Immature natural killer cell (primary cell): ENCODE results near the gene DYNC1I2. TPM values are rescaled to one million over a fixed set of nuclear protein-coding genes. Genes with fewer than 3 reads are reported as not detected.
"Not testable (repeated sequence)": the region's sequence is repeated elsewhere in the genome, so short reads cannot be mapped to it uniquely, and the experiment has no call there.

ENCODE experiments used
- DNase-seq, 3 donors: peaks; one replicate each; pipeline ENCODE4 v3.0.0; 2022; ENCODE audit warnings: mixed read lengths in 1 of 3
- H3K27ac Mint-ChIP-seq, 6 donors: one replicate each; pipeline ENCODE4 v1.8.0; 2020; ENCODE audit warnings: mixed read lengths in 6 of 6, mild to moderate bottlenecking in 5 of 6, inconsistent platforms in 4 of 6, moderate library complexity in 3 of 6
- H3K27me3 Mint-ChIP-seq, 3 donors: one replicate each; pipeline ENCODE4 v1.8.0; 2020 to 2021; ENCODE audit warnings: low read depth in 3 of 3, mild to moderate bottlenecking in 3 of 3, mixed read lengths in 3 of 3, moderate library complexity in 3 of 3, inconsistent platforms in 1 of 3
- H3K36me3 Mint-ChIP-seq, 3 donors: one replicate each; pipeline ENCODE4 v1.8.0; 2020; ENCODE audit warnings: mixed read lengths in 3 of 3, inconsistent platforms in 2 of 3, mild to moderate bottlenecking in 2 of 3
- H3K4me1 Mint-ChIP-seq, 2 donors: one replicate each; pipeline ENCODE4 v1.8.0; 2020; ENCODE audit warnings: inconsistent platforms in 2 of 2, mild to moderate bottlenecking in 2 of 2, mixed read lengths in 2 of 2, moderate library complexity in 1 of 2
- H3K4me3 Mint-ChIP-seq, 5 donors: one replicate each; pipeline ENCODE4 v1.8.0; 2020; ENCODE audit warnings: mild to moderate bottlenecking in 5 of 5, mixed read lengths in 5 of 5, inconsistent platforms in 3 of 5, moderate library complexity in 3 of 5
- H3K9me3 Mint-ChIP-seq, 6 donors: one replicate each; pipeline ENCODE4 v1.8.0; 2020; ENCODE audit warnings: mild to moderate bottlenecking in 6 of 6, mixed read lengths in 6 of 6, inconsistent platforms in 4 of 6, moderate library complexity in 3 of 6
- polyA plus RNA-seq, 3 donors: library from polyadenylated mRNA; unstranded; fragments of 300-500 nt; fragmentation: Illumina TruSeq; gene quantifications; one replicate each; pipeline ENCODE4 v1.2.3, GENCODE V29; 2021

Gene DYNC1I2
- polyA plus RNA-seq, 3 donors from 2014 or later, result 19.6 to 31.8 (median 20.6) TPM

DNA sequence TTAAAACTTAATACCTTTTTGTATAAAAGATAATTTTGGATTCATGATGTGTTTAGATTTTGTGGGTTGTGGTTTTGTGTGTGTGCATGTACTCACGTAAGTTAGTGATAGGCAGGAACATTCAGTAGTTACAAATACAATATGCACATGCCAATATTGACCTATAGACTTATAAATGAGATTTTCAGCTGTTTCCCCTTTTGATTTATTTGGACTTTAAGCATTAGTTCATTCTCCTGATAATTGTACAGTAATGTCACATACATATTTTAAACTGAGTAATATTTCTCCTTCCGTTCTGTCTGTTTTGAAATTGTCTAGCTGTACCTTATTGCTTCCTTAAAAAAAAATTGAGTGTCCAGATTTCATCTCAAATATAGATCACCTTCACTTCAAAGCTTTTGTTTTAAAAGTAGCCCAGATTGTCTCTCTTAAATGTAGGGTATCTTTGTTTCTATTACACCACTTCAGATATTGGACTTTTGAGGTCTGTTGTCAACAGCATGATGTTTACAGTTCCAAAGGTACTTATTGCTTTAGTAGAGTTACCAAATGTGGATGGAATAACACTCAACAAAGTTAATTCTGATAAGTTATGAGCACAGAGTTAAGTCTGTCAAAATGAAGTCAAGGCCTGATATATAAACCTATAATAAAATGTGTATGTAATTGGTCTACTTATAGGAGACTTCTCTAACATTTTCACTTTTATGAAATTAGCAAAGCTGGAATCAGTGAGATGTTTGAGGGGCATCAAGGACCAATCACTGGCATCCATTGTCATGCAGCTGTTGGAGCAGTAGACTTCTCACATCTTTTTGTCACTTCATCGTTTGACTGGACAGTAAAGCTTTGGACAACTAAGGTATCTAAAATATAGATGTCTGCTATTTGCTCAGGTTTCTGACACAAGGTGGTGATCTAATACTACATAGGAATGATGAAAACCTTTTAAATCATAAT, 42.0 kb downstream of the DYNC1I2 start:
- no peak for DNase-seq
- no peaks in the 10 kb centered on the region for H3K27me3 Mint-ChIP-seq
- H3K36me3 Mint-ChIP-seq, result peaks cover 34 to 57% (median 42%) of the 10 kb centered on the region in 3 donors
- H3K4me3 Mint-ChIP-seq, result no peak overlapping the region
- H3K4me1 Mint-ChIP-seq, result no peaks in the 10 kb centered on the region
- H3K9me3 Mint-ChIP-seq, result no peaks in the 10 kb centered on the region
- no peak overlapping the region for H3K27ac Mint-ChIP-seq

DNA sequence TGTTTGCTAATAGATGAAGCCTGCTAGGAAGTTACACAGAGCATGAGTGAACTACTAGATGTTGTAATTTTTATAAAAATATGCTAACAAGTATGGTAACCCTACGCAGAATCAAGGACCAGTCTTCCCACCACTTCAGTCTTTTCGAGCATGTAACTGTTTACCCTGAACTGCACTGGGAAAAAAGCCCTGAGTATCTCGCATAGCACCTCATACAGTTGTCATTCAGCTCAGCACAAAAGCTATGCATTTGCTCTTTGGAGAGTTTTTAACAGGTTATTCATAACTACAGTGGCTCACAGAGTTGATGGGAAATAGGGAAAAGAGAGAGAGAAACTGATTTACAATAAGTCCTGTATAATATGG, 42.7 kb downstream of the DYNC1I2 start:
- H3K4me1 Mint-ChIP-seq, result no peaks in the 10 kb centered on the region
- H3K27me3 Mint-ChIP-seq, result no peaks in the 10 kb centered on the region
- H3K27ac Mint-ChIP-seq, result no peak overlapping the region
- peaks cover 34 to 63% (median 46%) of the 10 kb centered on the region in 3 donors for H3K36me3 Mint-ChIP-seq
- DNase-seq, result no peak
- no peak overlapping the region for H3K4me3 Mint-ChIP-seq
- no peaks in the 10 kb centered on the region for H3K9me3 Mint-ChIP-seq

DNA sequence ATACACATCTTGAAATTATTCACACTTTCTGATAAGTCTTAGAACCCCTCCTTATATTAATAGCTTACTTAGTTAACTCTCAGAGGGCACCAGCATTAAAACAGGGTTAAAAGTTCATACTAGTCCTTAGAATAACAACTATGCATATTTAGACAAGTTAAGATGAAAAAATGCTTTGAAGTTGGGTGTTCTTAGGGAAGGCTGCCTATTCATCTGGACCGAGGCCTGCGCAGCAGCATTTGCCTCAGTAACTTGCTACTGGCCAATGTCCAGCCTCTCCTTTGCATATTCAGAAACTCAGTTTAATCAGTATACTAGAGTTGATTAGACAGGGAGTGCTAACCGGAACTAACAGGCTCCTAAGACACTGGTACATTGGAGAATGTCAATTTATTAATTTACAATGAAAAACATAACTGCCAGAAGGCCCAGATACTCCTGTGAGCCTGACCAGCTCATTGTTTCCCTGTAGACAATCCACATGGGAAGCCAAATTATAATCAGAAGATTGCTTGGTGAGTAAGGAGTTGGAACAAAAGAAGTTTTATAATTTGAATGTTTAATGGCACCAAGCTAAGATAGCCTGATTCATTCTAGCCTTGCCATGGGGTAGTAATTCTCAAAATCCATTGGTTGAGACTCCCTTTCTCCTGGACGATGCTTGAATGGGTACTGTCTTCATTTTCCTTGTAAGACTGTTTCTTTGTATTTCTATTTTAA, 48.9 kb downstream of the DYNC1I2 start:
- H3K4me3 Mint-ChIP-seq, result no peak overlapping the region
- DNase-seq, result no peak
- no peak overlapping the region for H3K27ac Mint-ChIP-seq
- H3K27me3 Mint-ChIP-seq, result no peaks in the 10 kb centered on the region
- no peaks in the 10 kb centered on the region for H3K9me3 Mint-ChIP-seq
- H3K36me3 Mint-ChIP-seq, result peaks cover 23 to 54% (median 43%) of the 10 kb centered on the region in 3 donors
- H3K4me1 Mint-ChIP-seq, result no peaks in the 10 kb centered on the region

DNA sequence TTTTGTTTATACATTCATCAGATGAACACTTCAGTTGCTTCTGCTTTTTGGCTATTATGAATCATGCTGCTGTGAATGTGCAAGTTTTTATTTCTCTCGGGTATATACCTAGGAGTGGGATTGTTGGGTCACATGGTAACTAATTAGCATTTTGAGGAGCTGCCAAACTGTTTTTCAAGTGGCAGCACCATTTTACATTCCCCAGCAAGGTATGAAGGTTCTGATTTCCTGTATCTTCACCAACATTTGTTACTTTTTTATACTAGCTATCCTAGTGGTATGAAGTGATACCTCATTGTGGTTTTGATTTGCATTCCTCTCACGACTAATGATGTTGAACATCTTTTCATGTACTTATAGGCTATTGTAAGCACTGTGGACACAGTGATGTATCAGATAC, 53.9 kb downstream of the DYNC1I2 start:
- Mint-ChIP-seq H3K9me3 (no peaks in the 10 kb centered on the region), H3K27me3 (no peaks in the 10 kb centered on the region), H3K27ac (no peak overlapping the region), H3K4me1 (no peaks in the 10 kb centered on the region), H3K36me3 (peaks cover 27 to 57% (median 43%) of the 10 kb centered on the region in 3 donors), H3K4me3 (no peak overlapping the region)
- no peak for DNase-seq

DNA sequence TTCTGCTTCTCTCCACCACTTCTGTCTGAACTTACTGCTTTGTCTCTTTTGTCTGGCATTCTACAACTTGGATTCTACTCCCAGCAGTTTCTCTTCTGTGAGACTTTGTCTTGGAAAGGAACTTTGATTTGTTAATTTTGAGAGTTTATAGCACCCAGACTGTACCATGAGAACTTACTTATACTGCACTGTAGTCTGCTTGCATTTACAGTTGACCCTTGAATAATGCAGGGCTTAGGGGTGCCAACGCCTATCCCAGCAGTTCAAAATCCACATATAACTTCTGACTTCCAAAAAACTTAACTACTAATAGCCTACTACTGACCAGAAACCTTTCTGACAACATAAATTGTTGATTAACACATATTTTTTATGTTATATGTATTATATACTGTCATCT, 55.5 kb downstream of the DYNC1I2 start:
- no peaks in the 10 kb centered on the region for H3K9me3 Mint-ChIP-seq
- DNase-seq, result no peak
- no peak overlapping the region for H3K27ac Mint-ChIP-seq
- no peaks in the 10 kb centered on the region for H3K27me3 Mint-ChIP-seq
- H3K36me3 Mint-ChIP-seq, result peaks cover 23 to 56% (median 40%) of the 10 kb centered on the region in 3 donors
- no peak overlapping the region for H3K4me3 Mint-ChIP-seq
- H3K4me1 Mint-ChIP-seq, result no peaks in the 10 kb centered on the region

DNA sequence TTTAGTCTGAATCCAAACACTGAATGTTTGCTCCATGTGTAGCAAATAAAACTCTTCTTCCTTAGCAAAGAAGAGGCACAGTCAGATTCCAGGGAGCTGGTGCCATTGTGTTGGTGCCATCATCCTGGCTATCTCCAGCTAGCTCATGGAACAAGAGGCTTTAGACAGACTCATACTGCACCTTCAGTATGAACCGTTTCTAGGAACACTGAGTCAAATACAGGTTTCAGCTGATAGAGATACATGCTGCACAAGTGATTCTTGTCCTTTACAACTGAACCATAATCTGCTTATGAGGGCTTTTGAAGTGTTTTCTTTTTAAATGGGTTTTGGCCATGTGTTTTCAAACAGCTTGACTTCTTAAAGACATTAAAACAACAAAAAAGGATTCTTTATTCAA, 57.9 kb downstream of the DYNC1I2 start:
- DNase-seq, result no peak
- H3K4me1 Mint-ChIP-seq, result no peaks in the 10 kb centered on the region
- no peak overlapping the region for H3K4me3 Mint-ChIP-seq
- H3K9me3 Mint-ChIP-seq, result no peaks in the 10 kb centered on the region
- H3K27ac Mint-ChIP-seq, result no peak overlapping the region
- no peaks in the 10 kb centered on the region for H3K27me3 Mint-ChIP-seq
- peaks cover 38 to 63% (median 41%) of the 10 kb centered on the region in 3 donors for H3K36me3 Mint-ChIP-seq

DNA sequence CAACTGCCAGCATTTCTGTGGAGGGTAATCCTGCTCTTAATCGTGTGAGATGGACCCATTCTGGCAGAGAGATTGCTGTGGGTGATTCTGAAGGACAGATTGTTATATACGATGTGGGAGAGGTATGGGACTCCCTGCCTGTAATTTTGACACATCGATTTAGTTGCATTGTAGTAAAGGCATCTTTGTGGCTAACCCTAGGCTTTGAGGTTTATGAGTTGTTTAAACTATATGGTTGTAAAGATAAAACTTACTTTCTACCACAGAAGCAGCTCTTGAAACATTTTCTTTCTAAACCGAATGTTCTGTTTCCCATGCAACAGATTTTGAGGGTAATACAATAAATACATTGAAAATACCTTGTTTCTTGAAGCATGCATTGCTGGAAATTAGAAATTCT, 58.5 kb downstream of the DYNC1I2 start:
- Mint-ChIP-seq H3K4me1 (no peaks in the 10 kb centered on the region), H3K36me3 (peaks cover 40 to 57% (median 41%) of the 10 kb centered on the region in 3 donors), H3K27me3 (no peaks in the 10 kb centered on the region), H3K27ac (no peak overlapping the region), H3K4me3 (no peak overlapping the region), H3K9me3 (no peaks in the 10 kb centered on the region)
- DNase-seq, result no peak

DNA sequence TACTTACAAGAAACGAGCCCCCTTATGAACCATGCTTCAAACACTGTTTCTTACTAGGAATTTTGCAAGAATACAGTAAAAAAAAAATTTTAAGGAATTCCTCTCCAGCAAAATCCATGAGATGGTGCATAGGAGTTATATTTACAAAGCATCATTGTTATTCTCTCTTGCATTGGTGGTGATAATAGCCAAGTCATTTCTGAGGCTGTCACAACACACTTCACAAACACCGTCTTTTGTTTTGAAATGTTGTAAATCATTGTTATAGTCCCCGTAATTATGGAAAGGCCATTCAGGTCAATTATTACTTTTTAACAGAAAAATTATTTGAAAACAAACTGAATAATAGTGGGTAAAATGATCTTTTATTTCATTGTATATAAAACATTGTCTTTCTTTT, 60.1 kb downstream of the DYNC1I2 start:
- Mint-ChIP-seq H3K9me3 (no peaks in the 10 kb centered on the region), H3K36me3 (peaks cover 38 to 61% (median 47%) of the 10 kb centered on the region in 3 donors), H3K4me3 (no peak overlapping the region), H3K4me1 (no peaks in the 10 kb centered on the region), H3K27ac (no peak overlapping the region), H3K27me3 (no peaks in the 10 kb centered on the region)
- no peak for DNase-seq

DNA sequence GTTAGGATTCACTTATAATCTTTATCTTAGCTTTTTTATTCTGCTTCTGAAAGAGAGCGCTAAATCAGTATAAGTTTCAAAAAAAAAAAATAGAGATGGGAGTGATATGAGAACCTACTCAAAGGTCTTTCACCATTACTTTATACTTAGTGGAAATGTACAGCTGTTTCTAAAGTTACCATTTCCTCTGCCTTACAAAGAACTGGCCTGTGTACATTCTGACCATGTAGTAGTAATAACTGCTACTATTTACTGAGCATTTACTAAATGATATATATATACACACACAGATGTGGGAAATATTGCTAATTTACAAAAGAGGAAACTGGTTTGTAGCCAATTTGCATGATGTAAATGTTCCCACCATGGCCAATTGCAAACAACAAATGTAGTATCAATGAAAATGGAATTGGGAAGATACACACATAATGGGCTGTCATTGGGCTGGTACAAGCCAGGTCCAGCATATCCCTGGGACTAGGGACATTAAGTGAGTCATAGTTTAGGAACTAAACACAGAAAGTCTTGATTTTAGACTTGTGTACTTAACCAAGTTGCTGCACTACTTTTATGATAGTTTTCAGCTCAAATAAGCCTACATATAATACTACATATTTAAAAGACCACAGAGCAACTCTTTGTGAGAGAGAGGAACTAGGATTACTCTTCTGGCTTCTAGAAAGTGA, 67.1 kb downstream of the DYNC1I2 start:
- no peaks in the 10 kb centered on the region for H3K4me1 Mint-ChIP-seq
- H3K9me3 Mint-ChIP-seq, result peaks cover 0 to 4% (median 0%) of the 10 kb centered on the region in 6 donors
- H3K36me3 Mint-ChIP-seq, result peaks cover 31 to 56% (median 38%) of the 10 kb centered on the region in 3 donors
- no peak for DNase-seq
- no peak overlapping the region for H3K4me3 Mint-ChIP-seq
- peak overlapping the region in 1 of 6 donors; percentile 27 for H3K27ac Mint-ChIP-seq
- peaks cover 0 to 3% (median 0%) of the 10 kb centered on the region in 3 donors for H3K27me3 Mint-ChIP-seq

DNA sequence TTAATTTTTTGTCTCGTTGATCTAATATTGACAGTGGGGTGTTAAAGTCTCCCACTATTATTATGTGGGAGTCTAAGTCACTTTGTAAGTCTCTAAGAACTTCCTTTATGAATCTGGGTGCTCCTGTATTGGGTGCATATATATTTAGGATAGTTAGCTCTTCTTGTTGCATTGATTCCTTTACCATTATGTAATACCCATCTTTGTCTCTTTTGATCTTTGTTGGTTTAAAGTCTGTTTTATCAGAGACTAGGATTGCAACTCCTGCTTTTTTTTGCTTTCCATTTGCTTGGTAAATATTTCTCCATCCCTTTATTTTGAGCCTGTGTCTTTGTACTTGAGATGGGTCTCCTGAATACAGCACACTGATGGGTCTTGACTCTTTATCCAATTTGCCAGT, 71.5 kb downstream of the DYNC1I2 start:
- peaks cover 27 to 58% (median 52%) of the 10 kb centered on the region in 3 donors for H3K36me3 Mint-ChIP-seq
- H3K4me1 Mint-ChIP-seq, result not testable (repeated sequence)

DNA sequence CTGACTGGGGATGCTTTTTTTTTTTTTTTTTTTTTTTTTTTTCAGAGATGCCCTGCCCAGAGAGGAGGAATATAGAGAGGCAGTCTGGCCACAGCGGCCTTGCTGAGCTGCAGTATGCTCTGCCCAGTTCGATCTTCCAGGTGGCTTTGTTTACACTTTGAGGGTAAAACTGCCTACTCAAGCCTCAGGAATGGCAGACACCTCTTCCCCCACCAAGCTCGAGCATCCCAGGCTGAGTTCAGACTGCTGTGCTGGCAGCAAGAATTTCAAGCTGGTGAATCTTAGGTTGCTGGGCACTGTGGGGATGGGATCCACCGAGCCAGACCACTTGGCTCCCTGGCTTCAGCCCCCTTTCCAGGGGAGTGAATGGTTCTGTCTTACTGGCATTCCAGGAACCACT, 73.9 kb downstream of the DYNC1I2 start:
- peaks cover 27 to 45% (median 42%) of the 10 kb centered on the region in 3 donors for H3K36me3 Mint-ChIP-seq
- not testable (repeated sequence) for H3K4me1 Mint-ChIP-seq, DNase-seq, H3K4me3 Mint-ChIP-seq, H3K27ac Mint-ChIP-seq, H3K27me3 Mint-ChIP-seq, H3K9me3 Mint-ChIP-seq

More for the DNA sequence above, 71.5 kb downstream of the DYNC1I2 start:
- not testable (repeated sequence) for DNase-seq, H3K27ac Mint-ChIP-seq, H3K4me3 Mint-ChIP-seq, H3K9me3 Mint-ChIP-seq, H3K27me3 Mint-ChIP-seq

DNA sequence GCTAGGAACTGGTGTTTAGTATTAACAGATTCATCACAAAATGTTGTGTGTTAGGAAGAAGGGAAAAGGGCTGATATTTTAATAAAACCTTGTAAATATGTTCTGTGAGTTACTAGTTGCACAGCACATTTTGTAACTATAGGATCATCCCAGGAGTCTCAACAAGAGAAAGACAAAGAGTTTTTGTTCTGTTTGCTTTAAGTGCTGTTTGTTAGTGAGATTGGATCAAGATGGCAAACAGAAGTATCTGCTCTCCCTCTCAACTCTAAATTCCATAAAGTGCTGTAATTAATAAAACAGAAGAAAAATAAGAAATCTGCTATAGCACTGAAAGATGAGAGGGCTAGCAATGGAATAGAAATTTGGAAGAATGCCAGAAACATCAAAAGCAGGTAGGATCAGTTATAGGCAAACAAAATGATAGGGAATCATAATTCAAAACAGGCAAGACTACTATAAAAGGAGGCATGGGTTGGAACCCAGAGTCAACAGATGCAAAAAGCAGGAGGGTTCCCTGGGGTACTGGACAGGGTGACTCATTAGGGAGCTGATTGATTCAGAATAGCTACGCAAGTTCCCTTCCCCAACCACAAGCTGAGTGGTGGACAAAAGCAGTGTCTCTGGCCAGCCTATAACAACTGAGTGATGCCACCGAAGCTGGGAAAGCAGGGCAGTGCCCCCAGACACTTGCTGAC, 75.8 kb downstream of the DYNC1I2 start:
- DNase-seq, result no peak
- Mint-ChIP-seq H3K27me3 (peaks cover 0 to 5% (median 4%) of the 10 kb centered on the region in 3 donors), H3K36me3 (peaks cover 21 to 42% (median 39%) of the 10 kb centered on the region in 3 donors), H3K27ac (no peak overlapping the region), H3K4me3 (no peak overlapping the region), H3K4me1 (no peaks in the 10 kb centered on the region), H3K9me3 (peaks cover 0 to 1% (median 0%) of the 10 kb centered on the region in 6 donors)

DNA sequence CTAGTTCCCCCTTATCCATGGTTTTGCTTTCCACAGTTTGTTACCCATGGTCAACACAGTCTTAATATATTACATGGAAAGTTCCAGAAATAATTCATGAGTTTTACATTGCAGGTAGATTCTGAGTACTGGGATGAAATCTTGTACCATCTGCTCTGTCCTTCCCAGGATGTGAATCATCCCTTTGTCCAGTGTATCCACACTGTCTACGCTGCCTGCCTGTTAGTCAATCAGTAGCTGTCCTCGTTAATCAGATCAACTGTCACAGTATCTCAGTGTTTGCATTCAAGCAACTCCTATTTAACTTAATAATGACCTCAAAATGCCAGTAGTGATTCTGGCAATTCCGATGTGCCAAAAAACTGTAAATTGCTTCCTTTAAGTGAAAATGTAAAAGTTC, 76.3 kb downstream of the DYNC1I2 start:
- H3K27ac Mint-ChIP-seq, result no peak overlapping the region
- peaks cover 0 to 4% (median 2%) of the 10 kb centered on the region in 3 donors for H3K27me3 Mint-ChIP-seq
- no peaks in the 10 kb centered on the region for H3K9me3 Mint-ChIP-seq
- H3K4me1 Mint-ChIP-seq, result no peaks in the 10 kb centered on the region
- DNase-seq, result no peak
- H3K4me3 Mint-ChIP-seq, result no peak overlapping the region
- peaks cover 19 to 36% (median 35%) of the 10 kb centered on the region in 3 donors for H3K36me3 Mint-ChIP-seq
